Psoas muscle (tissue), 8 donors: Measurements from ENCODE around the gene OTOA. TPM values are rescaled to one million over a fixed set of nuclear protein-coding genes. Genes with fewer than 3 reads are reported as not detected.
"Not testable (repeated sequence)": the region's sequence is repeated elsewhere in the genome, so short reads cannot be mapped to it uniquely, and the experiment has no call there.

Experiments
- ATAC-seq, 4 donors: fragments of 200-7000 bp; cut with Tn5 transposase; one replicate each; pipeline ENCODE4 v1.9.1; 2020; ENCODE audit warnings: moderate library complexity in 3 of 4, mild to moderate bottlenecking in 2 of 4
- DNase-seq, 2 donors: peaks; one replicate each; pipeline ENCODE4 v3.0.0-alpha.2; 2020
- H3K27ac ChIP-seq: fragments of 200-600 bp; one replicate; pipeline ENCODE4 v1.8.0; 2022
- H3K27me3 ChIP-seq, 3 donors: fragments of 200-600 bp in 1 of 3; one replicate each; pipeline versions ENCODE4 v1.6.1 to v1.8.0; 2013 to 2022; ENCODE audit warnings: low read length in 2 of 3, mild to moderate bottlenecking in 2 of 3, moderate library complexity in 1 of 3; ENCODE audit not compliant: insufficient read depth in 3 of 3
- H3K36me3 ChIP-seq, 2 donors: fragments of 200-600 bp in 1 of 2; one replicate each; pipeline versions ENCODE4 v1.6.1 to v1.8.0; 2013 to 2022; ENCODE audit warnings: low read depth in 1 of 2, mild to moderate bottlenecking in 1 of 2, moderate library complexity in 1 of 2; ENCODE audit not compliant: insufficient read depth in 1 of 2
- H3K4me1 ChIP-seq: fragments of 200-600 bp; one replicate; pipeline ENCODE4 v1.8.0; 2022
- H3K4me3 ChIP-seq: fragments of 200-600 bp; one replicate; pipeline ENCODE4 v1.8.0; 2022; ENCODE audit warnings: mild to moderate bottlenecking
- H3K9me3 ChIP-seq: fragments of 200-600 bp; one replicate; pipeline ENCODE4 v1.8.0; 2022
- WGBS, 3 donors: extraction: QIAGEN DNeasy Blood & Tissue Kit; methylation state at CpG; one replicate each; pipeline versions ENCODE4 v1.1.6 to v1.1.7; 2013; 5-methylcytosine and 5-hydroxymethylcytosine counted together
- intact Hi-C, 2 donors: fragments of 100-400 bp; cut with DNase I; formaldehyde crosslinking; loops; one replicate each; pipeline versions ENCODE4 v1.11.0 to v1.14.2; 2022
- polyA plus RNA-seq, 3 donors: library from polyadenylated mRNA; stranded (reverse); fragments of 200-250 nt; gene quantifications; one replicate each; pipeline ENCODE4 v1.2.3, GENCODE V29; 2013
- total RNA-seq, 4 donors: library from RNA; stranded (reverse); fragmentation: NEBNext Ultra II Directional in 2 of 4; extraction: Animal tissue kit (Norgen Biotek cat#: 25700) in 2 of 4; gene quantifications; one replicate each; pipeline versions ENCODE4 v1.2.1 to v1.2.4, GENCODE V29; 2021 to 2023
- donor health status: healthy with polysubstance abuse.
- donor health status: DM: no; HTN: no; CAD: no; lungs with moderate emphysema.
- donor health status: Bipolar disorder and iron deficiency.
- donor health status: healthy.
- donor health status: DM: yes; HTN: yes; CAD: no.
- donor health status: DM: no; HTN: no; CAD: no.
- donor health status: DM: no; HTN: no; CAD: no.
- donor health status: DM: yes; HTN: yes; CAD: no.

OTOA gene
- total and polyA plus RNA-seq, 7 donors = 0.04 to 0.21 (median 0.06) TPM; not detected in 2

DNA sequence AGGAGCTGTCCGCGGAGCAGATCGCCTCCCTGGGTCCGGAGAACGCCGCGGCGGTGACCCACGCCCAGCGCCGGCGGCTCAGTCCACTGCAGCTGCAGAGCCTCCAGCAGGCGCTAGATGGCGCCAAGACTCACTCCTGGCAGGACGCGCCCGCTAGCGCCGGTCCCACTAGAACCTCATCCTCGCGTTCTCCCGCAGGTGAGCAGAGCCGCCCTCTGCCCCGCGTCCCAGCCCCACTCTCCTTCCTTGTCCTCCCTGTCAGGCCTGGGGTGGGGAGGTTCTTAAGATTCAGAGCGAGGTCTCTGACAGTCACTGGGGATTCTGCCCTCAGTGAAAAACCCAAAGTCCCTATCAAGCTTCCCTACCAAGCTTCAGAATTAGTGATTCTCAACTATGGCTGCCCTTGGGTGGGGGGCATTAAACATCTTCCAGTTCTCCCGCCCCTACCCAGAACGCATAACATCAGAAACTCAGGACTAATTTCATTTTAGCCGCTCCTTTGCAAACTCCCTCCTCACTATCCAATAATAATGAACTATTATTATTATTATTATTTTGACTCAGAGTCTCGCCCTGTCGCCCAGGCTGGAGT lies 93.4 kb downstream of the OTOA start:
- ATAC-seq = peak; percentile 83 to 98 (median 94)
- H3K4me1 ChIP-seq, H3K9me3 ChIP-seq, H3K4me3 ChIP-seq, intact Hi-C loops, DNase-seq, H3K36me3 ChIP-seq, H3K27me3 ChIP-seq, H3K27ac ChIP-seq: not testable (repeated sequence)
- 61 to 69% (median 67%) methylated on average over 3 of the region's 31 CpGs for WGBS, 3 donors

DNA sequence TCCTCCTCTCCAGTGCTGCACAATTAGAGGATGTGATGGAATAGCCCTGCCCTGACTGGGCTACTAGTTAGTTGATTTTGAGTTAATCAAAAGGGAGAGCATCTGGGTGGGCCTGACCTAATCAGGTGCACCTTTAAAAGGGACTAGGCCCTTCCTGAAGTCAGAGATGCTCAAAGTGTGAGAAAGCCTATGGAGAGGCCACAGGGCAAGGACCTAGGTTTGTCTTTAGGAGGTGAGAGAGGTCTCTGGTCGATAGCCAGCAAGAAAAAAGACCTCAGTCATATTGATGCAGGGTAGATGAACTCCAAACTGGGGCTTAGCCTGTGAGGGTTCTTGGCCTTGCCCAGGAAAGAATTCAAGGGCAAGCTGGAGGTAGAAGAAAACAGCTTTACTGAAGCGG lies 104.5 kb downstream of the OTOA start:
- intact Hi-C loops, H3K27ac ChIP-seq, H3K36me3 ChIP-seq, ATAC-seq, H3K4me1 ChIP-seq, DNase-seq, H3K4me3 ChIP-seq, H3K27me3 ChIP-seq, H3K9me3 ChIP-seq: not testable (repeated sequence)
- 67 to 95% (median 86%) methylated on average over 1 of the region's 2 CpGs for WGBS, 3 donors

DNA sequence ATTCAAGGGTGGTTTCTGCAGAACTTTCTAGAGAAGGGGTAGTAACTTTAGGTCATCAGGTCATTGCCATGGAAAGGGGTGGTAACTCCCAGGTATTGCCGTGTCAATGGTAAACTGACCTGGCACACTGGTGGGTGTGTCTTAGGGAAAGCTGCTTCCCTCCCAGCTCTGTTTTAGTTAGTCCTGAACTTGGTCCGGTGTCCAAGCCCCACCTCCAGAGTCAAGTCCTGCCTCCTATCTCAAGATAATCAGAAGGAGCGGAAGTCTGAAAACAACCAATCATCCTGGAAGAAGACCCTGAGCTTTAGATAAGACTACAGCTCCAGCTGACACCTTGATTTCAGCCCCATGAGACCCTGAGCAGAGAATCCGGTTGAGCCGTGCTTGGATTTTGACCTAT lies 105.0 kb downstream of the OTOA start:
- ATAC-seq, H3K4me1 ChIP-seq, intact Hi-C loops, H3K9me3 ChIP-seq, H3K27me3 ChIP-seq, H3K36me3 ChIP-seq, DNase-seq, H3K4me3 ChIP-seq, H3K27ac ChIP-seq: not testable (repeated sequence)
- no CpG with 5 or more reads among the region's 5 CpGs for WGBS, 3 donors

DNA sequence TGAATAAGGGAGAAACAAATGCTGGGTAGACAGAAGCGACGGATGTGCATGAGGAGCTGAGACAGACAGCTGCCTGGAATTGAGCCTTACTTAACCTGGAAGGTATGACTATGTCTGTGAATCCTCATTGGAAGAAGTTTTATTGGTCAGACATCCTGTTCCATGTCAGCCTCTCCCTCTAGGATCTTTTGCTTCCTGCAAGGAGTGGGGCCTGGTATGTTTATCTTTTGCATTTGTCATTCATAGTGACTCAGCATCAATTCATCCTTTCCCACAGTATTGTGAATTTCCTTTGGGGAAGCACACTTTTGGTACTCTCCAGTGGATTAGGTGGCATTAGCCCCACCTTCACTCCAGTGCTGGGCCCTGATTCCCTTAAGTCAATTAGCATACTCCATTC lies 105.5 kb downstream of the OTOA start:
- 83 to 85% (median 83%) methylated on average over 2 of the region's 2 CpGs for WGBS, 3 donors
- H3K36me3 ChIP-seq, H3K9me3 ChIP-seq, intact Hi-C loops, H3K27me3 ChIP-seq, H3K4me3 ChIP-seq, H3K4me1 ChIP-seq, H3K27ac ChIP-seq, ATAC-seq, DNase-seq: not testable (repeated sequence)

DNA sequence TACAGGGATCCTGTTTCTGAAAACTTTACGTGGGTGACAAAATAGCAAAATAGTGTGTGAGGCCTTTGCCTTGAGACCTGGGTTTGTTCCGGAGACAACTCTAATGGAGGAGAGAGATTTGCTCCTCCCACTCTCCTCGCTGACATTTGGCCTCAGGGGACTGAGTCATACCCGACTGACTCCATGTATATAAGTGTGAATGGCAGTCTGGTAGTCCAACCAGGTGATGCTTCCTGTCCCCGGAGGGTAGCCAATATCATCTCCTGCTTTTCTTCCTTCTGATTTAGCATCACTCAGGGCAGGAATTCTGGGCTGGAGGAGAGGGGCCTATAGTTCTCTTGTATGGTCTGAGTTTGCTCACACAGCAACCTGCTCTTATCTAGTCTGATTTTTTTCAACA lies 106.8 kb downstream of the OTOA start:
- intact Hi-C loops, H3K27me3 ChIP-seq, H3K36me3 ChIP-seq, H3K27ac ChIP-seq, H3K4me3 ChIP-seq, H3K9me3 ChIP-seq, H3K4me1 ChIP-seq, ATAC-seq, DNase-seq: not testable (repeated sequence)
- WGBS, 3 donors = 73 to 79% methylated on average over 1 of the region's 5 CpGs; no CpG with 5 or more reads in 1 of the 3 donors

DNA sequence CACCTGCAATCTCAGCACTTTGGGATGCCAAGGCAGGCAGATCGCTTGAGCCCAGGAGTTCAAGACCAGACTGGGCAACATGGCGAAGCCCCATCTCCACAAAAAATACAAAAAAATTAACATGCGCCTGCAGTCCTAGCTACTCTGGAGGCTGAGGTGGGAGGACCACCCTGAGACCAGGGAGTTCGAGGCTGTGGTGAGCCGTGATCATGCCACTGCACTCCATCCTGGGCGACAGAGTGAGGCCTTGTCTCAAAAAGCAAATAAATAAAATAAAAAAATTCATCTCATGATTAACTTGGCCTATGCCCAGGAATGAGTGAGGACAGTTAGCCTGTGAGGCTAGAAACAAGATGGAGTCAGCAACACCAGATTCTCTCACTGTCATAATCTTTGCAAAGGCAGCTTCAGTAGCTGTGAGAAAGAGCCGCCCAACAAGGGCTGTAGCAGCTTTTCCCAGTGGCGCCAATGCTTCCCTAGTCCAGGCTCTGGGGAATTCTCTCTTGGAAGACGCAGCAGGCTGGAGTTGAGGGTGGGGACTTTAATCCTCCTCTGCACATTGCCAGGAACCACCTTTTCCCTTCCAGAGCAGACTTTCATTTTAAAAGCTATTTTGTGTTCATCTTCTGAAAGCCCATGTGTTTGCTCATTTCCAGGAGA lies 108.9 kb downstream of the OTOA start:
- H3K9me3 ChIP-seq, ATAC-seq, H3K36me3 ChIP-seq, H3K27me3 ChIP-seq, H3K27ac ChIP-seq, H3K4me1 ChIP-seq, intact Hi-C loops, H3K4me3 ChIP-seq: not testable (repeated sequence)
- 67 to 75% (median 68%) methylated on average over 9 of the region's 9 CpGs for WGBS, 3 donors
- peak; percentile 18 to 60 for DNase-seq

DNA sequence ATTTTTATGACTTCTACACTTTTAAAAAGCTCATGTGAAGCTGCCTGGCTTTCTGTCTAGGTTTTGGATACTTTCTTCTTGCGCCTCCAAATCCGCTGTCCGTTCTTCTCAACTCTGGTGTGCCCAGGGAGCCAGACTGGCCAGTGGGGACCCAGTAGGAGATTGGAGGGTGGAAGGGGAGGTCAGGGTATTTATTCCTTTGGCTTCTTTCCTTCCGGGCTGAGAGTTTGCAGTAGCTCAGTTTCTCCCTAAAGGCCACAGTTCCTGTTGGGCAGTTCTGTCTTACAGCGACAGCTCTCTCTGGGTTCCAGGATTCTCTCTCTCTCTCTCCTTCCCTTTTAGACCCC lies 109.4 kb downstream of the OTOA start:
- H3K9me3 ChIP-seq, DNase-seq, intact Hi-C loops, H3K36me3 ChIP-seq, H3K4me1 ChIP-seq, H3K27ac ChIP-seq, H3K27me3 ChIP-seq, H3K4me3 ChIP-seq, ATAC-seq: not testable (repeated sequence)
- WGBS, 3 donors = 53 to 55% (median 55%) methylated on average over 5 of the region's 5 CpGs

DNA sequence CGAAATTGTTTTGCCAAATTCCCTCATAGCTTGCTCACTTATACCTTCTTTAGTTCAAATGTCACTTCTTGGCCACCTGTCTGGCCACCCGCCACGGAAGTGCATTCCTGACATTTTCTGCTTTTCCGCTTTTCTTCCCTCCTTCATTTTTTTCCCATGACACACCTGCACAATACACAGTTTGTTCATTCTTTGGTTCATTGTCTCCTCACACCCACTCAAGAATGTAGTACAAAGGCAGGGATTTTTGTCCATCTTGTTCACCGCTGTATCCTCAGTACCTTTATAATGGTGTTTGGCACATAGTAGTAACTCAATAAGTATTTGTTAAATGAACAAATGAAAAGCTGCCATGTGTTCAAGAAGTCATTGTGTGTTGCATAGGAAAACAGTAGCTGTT lies 116.8 kb downstream of the OTOA start:
- WGBS, 3 donors = no CpG with 5 or more reads among the region's 5 CpGs
- intact Hi-C loops, ATAC-seq, H3K4me1 ChIP-seq, H3K4me3 ChIP-seq, H3K36me3 ChIP-seq, H3K27me3 ChIP-seq, H3K9me3 ChIP-seq, H3K27ac ChIP-seq, DNase-seq: not testable (repeated sequence)

DNA sequence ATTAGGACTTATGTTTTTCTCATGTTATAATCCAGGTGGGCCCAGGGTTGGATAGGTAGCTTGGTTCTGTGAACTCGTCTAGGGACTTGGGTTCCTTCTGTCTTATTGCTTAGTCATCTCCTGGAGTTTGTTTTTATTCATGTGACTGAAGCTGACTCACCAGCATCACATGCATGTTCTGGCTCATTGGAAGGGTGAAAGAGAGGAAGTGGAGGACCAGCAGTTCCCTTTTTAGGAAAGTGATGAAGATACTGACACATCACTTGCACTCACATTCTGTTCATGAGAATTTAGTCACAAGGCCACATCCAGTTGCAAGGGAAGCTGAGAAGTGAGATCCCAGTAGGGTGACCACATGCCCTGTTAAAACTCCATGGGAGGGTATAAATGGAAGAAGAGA lies 126.7 kb downstream of the OTOA start:
- ATAC-seq = peak; percentile 36 to 80 (median 70)
- H3K9me3 ChIP-seq, intact Hi-C loops, H3K36me3 ChIP-seq, H3K4me1 ChIP-seq, DNase-seq, H3K27ac ChIP-seq, H3K27me3 ChIP-seq, H3K4me3 ChIP-seq: not testable (repeated sequence)
- WGBS, 3 donors = 14 to 55% (median 22%) methylated on average over 1 of the region's 1 CpG

DNA sequence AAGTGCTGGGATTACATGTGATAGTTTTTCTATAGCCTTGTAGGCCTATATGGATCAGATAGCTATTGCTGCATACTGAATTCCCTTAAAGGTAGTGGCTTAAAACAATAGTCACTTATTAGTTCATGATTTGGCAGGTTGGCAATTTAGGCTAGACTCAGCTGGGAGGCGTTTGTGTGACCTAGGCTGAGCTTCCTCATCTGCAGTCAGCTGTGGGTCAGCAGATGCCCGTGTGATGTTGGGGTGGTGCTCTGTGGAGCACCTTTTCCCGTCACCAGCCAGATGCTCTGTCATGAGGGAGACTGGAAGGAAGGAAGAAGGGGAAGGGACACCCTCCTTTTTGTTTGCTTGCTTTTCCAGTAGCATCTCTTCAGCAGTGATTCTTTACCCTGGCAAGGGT lies 129.5 kb downstream of the OTOA start:
- not testable (repeated sequence) for DNase-seq

DNA sequence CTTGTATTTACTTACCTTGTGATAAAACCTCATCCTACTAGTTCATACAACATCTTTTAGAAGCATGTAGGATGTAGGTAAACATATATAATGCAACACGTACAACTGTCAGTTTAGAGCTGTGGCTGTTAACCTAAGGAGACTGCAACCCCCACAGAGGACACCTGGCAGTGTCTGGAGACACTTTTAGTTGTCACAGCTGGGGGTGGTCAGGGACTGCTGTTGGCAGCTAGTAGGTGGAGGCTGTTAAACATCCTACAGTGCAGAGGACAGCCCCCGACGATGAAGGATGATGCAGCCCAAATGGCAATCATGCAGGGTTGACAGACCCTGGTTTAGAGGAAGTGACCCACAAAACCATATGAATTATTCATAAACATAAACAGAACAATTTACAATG lies 134.8 kb downstream of the OTOA start:
- H3K9me3 ChIP-seq, DNase-seq, H3K27me3 ChIP-seq, H3K4me1 ChIP-seq, H3K36me3 ChIP-seq, ATAC-seq, H3K27ac ChIP-seq, H3K4me3 ChIP-seq, intact Hi-C loops: not testable (repeated sequence)
- no CpG with 5 or more reads among the region's 3 CpGs for WGBS, 3 donors

More for the DNA sequence above, 129.5 kb downstream of the OTOA start:
- H3K27me3 ChIP-seq, H3K36me3 ChIP-seq, H3K9me3 ChIP-seq, H3K27ac ChIP-seq, intact Hi-C loops, H3K4me3 ChIP-seq, H3K4me1 ChIP-seq, ATAC-seq: not testable (repeated sequence)
- WGBS, 3 donors = 50 to 54% (median 54%) methylated on average over 2 of the region's 3 CpGs
